Bone marrow (tissue), 2 donors: ENCODE results near the gene DPP9.

Experiments used
- DNase-seq, 2 donors: peaks; one replicate each; lab custom pipeline; 2025; lab: John Stamatoyannopoulos, UW

DPP9 gene

GRCh38 chr19:4656102-4656501 is 67.5 kb downstream of the DPP9 start:
- DNase-seq = no peak

- DNase-seq = no peak
Measured at GRCh38 chr19:4654437-4655361, 68.9 kb downstream of the DPP9 start.

- DNase-seq = no peak
Measured at GRCh38 chr19:4653793-4654436, 69.7 kb downstream of the DPP9 start.

GRCh38 chr19:4652075-4652474 is 71.6 kb downstream of the DPP9 start:
- DNase-seq = no peak

GRCh38 chr19:4650159-4650558 is 73.5 kb downstream of the DPP9 start:
- no peak for DNase-seq

- no peak for DNase-seq
Measured at GRCh38 chr19:4649392-4650047, 74.1 kb downstream of the DPP9 start.

GRCh38 chr19:4647676-4648644 is 75.7 kb downstream of the DPP9 start:
- DNase-seq = no peak

GRCh38 chr19:4645718-4646117 is 77.9 kb downstream of the DPP9 start:
- no peak for DNase-seq

GRCh38 chr19:4642625-4643024 is 81.0 kb downstream of the DPP9 start:
- no peak for DNase-seq

GRCh38 chr19:4641132-4641531 is 82.5 kb downstream of the DPP9 start:
- no peak for DNase-seq

GRCh38 chr19:4640247-4641000 is 83.2 kb downstream of the DPP9 start:
- no peak for DNase-seq

- DNase-seq = no peak
Measured at GRCh38 chr19:4639531-4640246, 84.0 kb downstream of the DPP9 start.

GRCh38 chr19:4638828-4639530 is 84.7 kb downstream of the DPP9 start, which contains the start of gene TNFAIP8L1:
TNFAIP8L1 (plus strand) TSS chr19:4639516; CDS start chr19:4651870, 12,354 bp downstream.
- DNase-seq = peak; percentile 95 to 99

- no peak for DNase-seq
Measured at GRCh38 chr19:4638317-4638716, 85.3 kb downstream of the DPP9 start.

GRCh38 chr19:4636761-4637160 is 86.9 kb downstream of the DPP9 start:
- DNase-seq = no peak

GRCh38 chr19:4636151-4636717 is 87.4 kb downstream of the DPP9 start:
- peak; percentile 56 to 71 for DNase-seq

- DNase-seq = no peak
Measured at GRCh38 chr19:4635754-4636116, 87.9 kb downstream of the DPP9 start.

GRCh38 chr19:4633140-4633967 is 90.3 kb downstream of the DPP9 start:
- DNase-seq = peak; percentile 45 to 82
